ENCODE data around the gene GMDS.

GMDS gene

GRCh38 chr6:2097464-2097863, 147.9 kb downstream of the GMDS start:
- TF ChIP-seq CTCF (IDR thresholded peaks at IDR 0.05; ENCODE audit: control insufficient read depth, insufficient read depth, low read depth, low read length, missing control alignments): no peak
- no peak for DNase-seq (ENCODE audit: low read depth)
- H3K4me3 ChIP-seq (ENCODE audit: control insufficient read depth, low read depth, low read length): no peak overlapping the region

GRCh38 chr6:2094642-2095041, 150.8 kb downstream of the GMDS start:
- no peak for DNase-seq (ENCODE audit: low read depth)
- no peak overlapping the region for H3K4me3 ChIP-seq (ENCODE audit: control insufficient read depth, low read depth, low read length)
- TF ChIP-seq CTCF (IDR thresholded peaks at IDR 0.05; ENCODE audit: control insufficient read depth, insufficient read depth, low read depth, low read length, missing control alignments): no peak

GRCh38 chr6:2086326-2086965, 159.0 kb downstream of the GMDS start:
- TF ChIP-seq CTCF (IDR thresholded peaks at IDR 0.05; ENCODE audit: control insufficient read depth, insufficient read depth, low read depth, low read length, missing control alignments): no peak
- no peak overlapping the region for H3K4me3 ChIP-seq (ENCODE audit: control insufficient read depth, low read depth, low read length)
- peak; percentile 46 for DNase-seq (ENCODE audit: low read depth)

- no peak overlapping the region for H3K4me3 ChIP-seq (ENCODE audit: control insufficient read depth, low read depth, low read length)
- no peak for TF ChIP-seq CTCF (IDR thresholded peaks at IDR 0.05; ENCODE audit: control insufficient read depth, insufficient read depth, low read depth, low read length, missing control alignments)
- no peak for DNase-seq (ENCODE audit: low read depth)
Observed at GRCh38 chr6:2085657-2086056, 159.7 kb downstream of the GMDS start.

GRCh38 chr6:2081155-2082138, 164.0 kb downstream of the GMDS start:
- no peak for DNase-seq (ENCODE audit: low read depth)
- H3K4me3 ChIP-seq (ENCODE audit: control insufficient read depth, low read depth, low read length): no peak overlapping the region

GRCh38 chr6:2078888-2079287, 166.5 kb downstream of the GMDS start:
- no peak for TF ChIP-seq CTCF (IDR thresholded peaks at IDR 0.05; ENCODE audit: control insufficient read depth, insufficient read depth, low read depth, low read length, missing control alignments)
- no peak for DNase-seq (ENCODE audit: low read depth)
- no peak overlapping the region for H3K4me3 ChIP-seq (ENCODE audit: control insufficient read depth, low read depth, low read length)

More at GRCh38 chr6:2081155-2082138, 164.0 kb downstream of the GMDS start:
- no peak for TF ChIP-seq CTCF (IDR thresholded peaks at IDR 0.05; ENCODE audit: control insufficient read depth, insufficient read depth, low read depth, low read length, missing control alignments)

Data from AG09309 (cell line).